ENCODE measurements around the gene ERG. TPM values are rescaled to one million over a fixed set of nuclear protein-coding genes. Genes with fewer than 3 reads are reported as not detected.
A peak's percentile ranks its signal among the peaks of the same experiment; 100 is the strongest.

Gene ERG
- total RNA-seq, 4 donors from 2014 or later = 10.7 to 63.7 (median 41.0) TPM

DNA sequence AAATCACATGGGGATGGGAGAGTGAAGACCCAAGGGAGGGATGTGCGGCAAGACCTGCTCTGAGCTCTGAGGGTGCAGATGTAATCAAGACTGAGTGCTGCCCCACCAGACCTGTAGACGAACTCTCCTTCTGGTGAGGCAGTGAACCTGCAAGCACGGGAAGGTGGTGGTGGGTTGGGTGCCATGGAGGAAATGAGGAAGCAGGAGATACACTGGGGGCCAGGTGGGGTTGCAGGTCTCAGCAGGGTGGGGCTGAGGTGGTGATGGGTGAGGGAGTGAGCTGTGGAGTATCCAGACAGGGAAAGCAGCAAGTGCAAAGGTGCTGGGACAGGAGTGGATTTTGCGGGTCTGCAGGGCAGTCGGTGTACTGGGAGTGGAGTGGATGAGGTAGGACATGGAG, 139.2 kb downstream of the ERG start:
- no peak for ATAC-seq (ENCODE audit: low FRiP score)
- no peak for DNase-seq (ENCODE audit: low spot score)
- TF ChIP-seq, protein P1, sequence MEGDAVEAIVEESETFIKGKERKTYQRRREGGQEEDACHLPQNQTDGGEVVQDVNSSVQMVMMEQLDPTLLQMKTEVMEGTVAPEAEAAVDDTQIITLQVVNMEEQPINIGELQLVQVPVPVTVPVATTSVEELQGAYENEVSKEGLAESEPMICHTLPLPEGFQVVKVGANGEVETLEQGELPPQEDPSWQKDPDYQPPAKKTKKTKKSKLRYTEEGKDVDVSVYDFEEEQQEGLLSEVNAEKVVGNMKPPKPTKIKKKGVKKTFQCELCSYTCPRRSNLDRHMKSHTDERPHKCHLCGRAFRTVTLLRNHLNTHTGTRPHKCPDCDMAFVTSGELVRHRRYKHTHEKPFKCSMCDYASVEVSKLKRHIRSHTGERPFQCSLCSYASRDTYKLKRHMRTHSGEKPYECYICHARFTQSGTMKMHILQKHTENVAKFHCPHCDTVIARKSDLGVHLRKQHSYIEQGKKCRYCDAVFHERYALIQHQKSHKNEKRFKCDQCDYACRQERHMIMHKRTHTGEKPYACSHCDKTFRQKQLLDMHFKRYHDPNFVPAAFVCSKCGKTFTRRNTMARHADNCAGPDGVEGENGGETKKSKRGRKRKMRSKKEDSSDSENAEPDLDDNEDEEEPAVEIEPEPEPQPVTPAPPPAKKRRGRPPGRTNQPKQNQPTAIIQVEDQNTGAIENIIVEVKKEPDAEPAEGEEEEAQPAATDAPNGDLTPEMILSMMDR (IDR thresholded peaks at IDR 0.05) = no peak

DNA sequence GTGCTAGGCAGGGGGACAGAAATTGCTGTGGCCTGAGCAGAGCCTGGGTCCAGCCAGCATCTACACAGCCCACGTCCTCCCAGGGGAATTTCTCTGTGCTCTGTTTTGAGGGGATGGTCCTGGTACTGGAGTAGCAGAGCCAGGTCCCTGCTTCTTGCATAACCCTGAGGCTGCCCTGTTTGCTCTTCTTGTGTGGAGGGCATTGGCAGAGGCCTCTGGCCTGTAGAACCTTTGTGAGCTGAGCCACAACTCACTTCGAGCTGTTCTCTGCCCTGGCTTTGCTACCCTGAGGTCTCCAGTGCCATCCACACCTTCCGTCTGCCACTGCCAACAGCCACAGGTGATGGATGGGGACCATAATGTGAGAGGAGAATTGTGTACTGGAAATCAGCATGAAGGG, 139.6 kb downstream of the ERG start:
- TF ChIP-seq, protein P1 (IDR thresholded peaks at IDR 0.05) = no peak
- ATAC-seq (ENCODE audit: low FRiP score) = no peak

DNA sequence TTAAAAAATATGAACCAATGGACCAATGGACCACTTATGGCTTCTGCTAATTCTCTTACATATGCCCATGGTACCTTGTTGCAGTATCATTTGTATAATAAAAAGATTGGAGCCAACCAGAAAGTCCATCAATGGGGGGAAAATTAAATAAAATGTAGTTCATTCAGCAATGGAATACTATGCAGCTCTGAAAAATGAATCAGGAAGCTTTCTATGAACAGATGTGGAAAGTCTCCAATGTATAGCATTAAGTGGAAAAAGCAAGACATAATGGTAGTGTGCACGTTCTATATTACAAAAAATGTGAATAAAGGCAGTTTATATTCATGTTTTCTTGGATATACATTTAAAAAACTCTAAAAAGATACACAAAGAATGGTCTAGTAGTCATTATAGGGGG, 140.2 kb downstream of the ERG start:
- TF ChIP-seq, protein P1 (IDR thresholded peaks at IDR 0.05) = no peak
- ATAC-seq (ENCODE audit: low FRiP score) = no peak
- no peak for DNase-seq (ENCODE audit: low spot score)

More for the DNA sequence above, 139.6 kb downstream of the ERG start:
- no peak for DNase-seq (ENCODE audit: low spot score)

DNA sequence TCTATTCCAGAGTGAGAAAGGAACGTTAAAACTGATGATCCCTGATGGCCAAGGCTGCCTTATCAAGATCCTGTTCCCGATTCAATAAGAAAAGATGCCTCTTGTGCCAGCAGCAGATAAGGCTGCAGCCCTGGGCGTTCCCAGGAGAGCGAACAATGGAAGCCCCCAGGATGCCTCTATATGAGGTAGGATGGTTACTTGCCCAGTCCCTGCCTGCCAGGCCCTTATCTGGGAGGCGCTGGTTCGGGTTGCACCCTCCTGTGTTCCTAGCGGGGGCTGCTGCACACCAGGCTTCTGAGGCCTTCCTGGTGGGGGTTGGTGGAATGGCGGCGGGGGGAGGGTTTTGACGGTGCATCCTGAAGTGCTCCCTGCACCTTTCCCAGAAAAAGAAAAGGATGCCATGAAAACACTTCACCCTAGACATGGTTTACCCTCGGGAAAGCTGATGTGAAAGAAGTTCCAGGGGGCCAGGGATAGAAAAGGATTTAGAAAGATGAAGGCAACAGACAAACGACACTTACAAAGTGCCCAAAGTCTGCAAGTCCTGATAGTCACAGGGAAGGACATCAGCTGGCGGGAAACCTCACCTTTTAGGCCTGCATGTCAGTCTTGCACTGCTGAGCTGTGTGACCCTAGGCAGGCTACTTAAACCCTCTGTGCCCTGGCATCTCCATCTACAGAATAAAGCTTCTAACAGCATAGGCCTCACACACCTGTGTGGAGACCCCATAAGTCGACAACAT, 141.2 kb downstream of the ERG start:
- ATAC-seq (ENCODE audit: low FRiP score) = no peak
- DNase-seq (ENCODE audit: low spot score) = no peak
- TF ChIP-seq, protein P1 (IDR thresholded peaks at IDR 0.05) = no peak

DNA sequence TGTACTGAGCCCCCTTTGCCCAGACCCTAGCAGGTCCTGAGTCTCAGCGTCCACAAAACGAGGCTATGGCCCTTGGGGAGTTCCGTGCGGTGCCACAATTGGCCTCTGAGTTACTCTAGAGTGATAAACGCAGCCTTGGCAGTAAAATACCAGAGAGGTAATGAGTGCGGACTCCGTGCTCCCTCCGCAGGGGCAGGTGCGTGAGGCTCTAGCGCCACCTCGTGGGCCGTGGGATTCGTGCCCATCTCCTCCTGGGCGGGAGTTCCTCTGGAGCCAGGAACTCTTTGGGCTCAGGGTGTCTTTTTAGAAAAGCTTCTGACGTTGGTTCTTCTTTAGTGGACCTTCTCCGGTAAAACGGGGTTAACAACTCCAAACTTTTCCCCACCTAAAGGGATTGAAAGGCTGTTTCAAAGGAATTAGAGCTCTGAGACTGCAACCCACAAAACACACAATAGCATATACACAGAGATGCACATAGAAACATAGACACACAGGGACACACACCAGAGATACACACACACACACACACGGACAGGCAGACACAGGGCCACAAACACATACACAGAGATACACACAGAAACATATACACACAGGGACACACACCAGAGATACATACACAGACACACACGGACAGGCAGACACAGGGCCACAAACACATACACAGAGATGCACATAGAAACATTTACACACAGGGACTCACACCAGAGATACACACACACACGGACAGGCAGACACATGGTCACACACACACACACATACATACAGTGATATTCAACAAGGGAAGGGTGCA, 142.1 kb downstream of the ERG start:
- ATAC-seq (ENCODE audit: low FRiP score) = peak; percentile 59
- DNase-seq (ENCODE audit: low spot score) = peak; percentile 72
- TF ChIP-seq, protein P1 (IDR thresholded peaks at IDR 0.05) = peak in 1 of 3 donors; percentile 63

DNA sequence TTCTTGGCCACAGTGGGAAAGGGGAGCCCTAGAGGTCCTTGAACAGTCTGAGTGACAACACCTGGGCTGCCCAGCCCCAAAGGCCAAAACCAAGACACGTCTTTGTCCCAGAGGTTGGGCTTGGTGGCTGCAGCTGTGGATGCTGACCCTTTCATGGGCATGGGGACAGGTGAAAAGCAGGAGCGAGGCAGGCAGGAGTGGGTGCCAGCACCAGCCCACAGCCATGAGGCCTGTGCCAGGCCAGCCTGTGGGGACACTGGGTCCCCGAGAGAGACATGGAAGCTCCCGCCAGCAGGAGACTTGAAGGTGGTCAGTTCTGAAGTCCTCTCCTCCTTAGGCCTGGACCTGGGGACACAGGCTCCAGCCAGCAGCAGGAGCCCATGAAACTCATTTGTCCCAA, 142.9 kb downstream of the ERG start:
- ATAC-seq (ENCODE audit: low FRiP score) = no peak
- no peak for DNase-seq (ENCODE audit: low spot score)
- TF ChIP-seq, protein P1 (IDR thresholded peaks at IDR 0.05) = no peak
